ENCODE results near the gene NBAS. TPM values are rescaled to one million over a fixed set of nuclear protein-coding genes. Genes with fewer than 3 reads are reported as not detected.

Gene NBAS
- total RNA-seq, 1 experiment from 2014 or later: 32.5 TPM

DNA sequence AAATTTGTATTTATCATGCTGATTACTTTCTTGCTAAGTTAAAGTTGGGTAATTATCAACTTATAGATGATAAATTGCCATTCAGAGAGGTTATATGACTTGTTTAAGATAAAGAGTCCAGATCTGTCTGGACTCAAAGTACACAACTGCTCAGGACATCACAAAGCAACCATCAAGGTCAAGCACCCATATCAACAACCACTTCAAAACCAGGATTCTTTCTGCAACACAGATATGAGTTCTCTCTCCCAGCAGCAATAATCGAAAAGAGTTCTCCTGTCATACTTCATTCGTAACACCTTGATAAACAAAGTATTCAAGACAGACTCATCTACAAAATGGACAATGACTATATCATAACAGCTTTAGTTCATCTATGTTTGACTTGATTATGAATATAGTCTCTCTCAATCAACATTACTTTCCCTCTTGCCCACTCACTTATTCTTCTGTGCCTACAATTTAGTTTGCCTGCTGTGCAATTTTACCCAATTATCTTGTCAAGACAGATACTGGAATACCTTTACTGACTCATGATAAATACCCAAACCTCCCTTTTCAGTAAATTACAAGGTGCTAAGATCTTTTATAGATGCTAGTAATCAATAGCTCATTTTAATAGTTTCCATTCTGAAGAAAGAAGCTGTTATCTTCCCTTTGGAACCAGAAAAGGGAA lies 281.8 kb downstream of the NBAS start:
- Mint-ChIP-seq H3K36me3 (ENCODE audit: insufficient read depth in 1 of 3, low read depth in 3 of 3) (peaks cover 2 to 5% (median 2%) of the 10 kb centered on the region in 3 experiments; a peak in 6 of 7 replicates), H3K9me3 (no peaks in the 10 kb centered on the region), H3K4me1 (peaks cover 0 to 2% of the 10 kb centered on the region in 2 experiments; a peak in 1 of 4 replicates), H3K4me3 (no peak overlapping the region), H3K27ac (no peak overlapping the region), H3K27me3 (ENCODE audit: low read depth) (no peaks in the 10 kb centered on the region)
- H3K4me1 ChIP-seq (ENCODE audit: insufficient read depth, low read length): no peaks in the 10 kb centered on the region
- no peak overlapping the region for H3K18ac ChIP-seq (ENCODE audit: insufficient read length, low read depth, low read length)
- H3K9ac ChIP-seq (ENCODE audit: extremely low read depth, insufficient read length, low read length): no peak overlapping the region
- no peaks in the 10 kb centered on the region for H4K20me1 ChIP-seq (ENCODE audit: control insufficient read depth, insufficient read depth, insufficient read length)
- no peak overlapping the region for H2AK5ac ChIP-seq (ENCODE audit: insufficient read length, low read length)
- H3K79me1 ChIP-seq (ENCODE audit: insufficient read depth, low read depth, low read length, poor library complexity, severe bottlenecking): no peaks in the 10 kb centered on the region
- no CpG with 5 or more reads among the region's 2 CpGs for WGBS (ENCODE audit: extremely low coverage, insufficient read length, low lambda C conversion rate)
- no peak overlapping the region for H2BK15ac ChIP-seq (ENCODE audit: low read depth, low read length)
- H3K27me3 ChIP-seq (ENCODE audit: insufficient read depth, low read length): no peaks in the 10 kb centered on the region
- no peak overlapping the region for H3K4me2 ChIP-seq (ENCODE audit: insufficient read depth, insufficient read length, low read length)
- H3K4ac ChIP-seq (ENCODE audit: low read depth, low read length): no peak overlapping the region
- no peaks in the 10 kb centered on the region for H3K23me2 ChIP-seq (ENCODE audit: insufficient read length, low read depth, low read length, poor library complexity, severe bottlenecking)
- no peak overlapping the region for H3K56ac ChIP-seq (ENCODE audit: insufficient read length, low read depth, low read length)
- no peak overlapping the region for H3K14ac ChIP-seq (ENCODE audit: insufficient read depth, low read length)
- no peak overlapping the region for H3K23ac ChIP-seq (ENCODE audit: insufficient read length, low read depth, low read length)
- H3K9me3 ChIP-seq (ENCODE audit: control insufficient read depth, low read depth, low read length): no peaks in the 10 kb centered on the region
- no peak overlapping the region for H3K27ac ChIP-seq (ENCODE audit: insufficient read length, low read depth, low read length)
- H4K8ac ChIP-seq (replicated peaks; ENCODE audit: insufficient read length, low read depth, low read length): no peak overlapping the region
- TF ChIP-seq, protein P1, sequence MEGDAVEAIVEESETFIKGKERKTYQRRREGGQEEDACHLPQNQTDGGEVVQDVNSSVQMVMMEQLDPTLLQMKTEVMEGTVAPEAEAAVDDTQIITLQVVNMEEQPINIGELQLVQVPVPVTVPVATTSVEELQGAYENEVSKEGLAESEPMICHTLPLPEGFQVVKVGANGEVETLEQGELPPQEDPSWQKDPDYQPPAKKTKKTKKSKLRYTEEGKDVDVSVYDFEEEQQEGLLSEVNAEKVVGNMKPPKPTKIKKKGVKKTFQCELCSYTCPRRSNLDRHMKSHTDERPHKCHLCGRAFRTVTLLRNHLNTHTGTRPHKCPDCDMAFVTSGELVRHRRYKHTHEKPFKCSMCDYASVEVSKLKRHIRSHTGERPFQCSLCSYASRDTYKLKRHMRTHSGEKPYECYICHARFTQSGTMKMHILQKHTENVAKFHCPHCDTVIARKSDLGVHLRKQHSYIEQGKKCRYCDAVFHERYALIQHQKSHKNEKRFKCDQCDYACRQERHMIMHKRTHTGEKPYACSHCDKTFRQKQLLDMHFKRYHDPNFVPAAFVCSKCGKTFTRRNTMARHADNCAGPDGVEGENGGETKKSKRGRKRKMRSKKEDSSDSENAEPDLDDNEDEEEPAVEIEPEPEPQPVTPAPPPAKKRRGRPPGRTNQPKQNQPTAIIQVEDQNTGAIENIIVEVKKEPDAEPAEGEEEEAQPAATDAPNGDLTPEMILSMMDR (conservative IDR thresholded peaks at IDR 0.05): no peak
- no peak overlapping the region for H2BK20ac ChIP-seq (ENCODE audit: low read depth, low read length, poor library complexity, severe bottlenecking)
- no peaks in the 10 kb centered on the region for H3K79me2 ChIP-seq (ENCODE audit: insufficient read depth, low read length)
- no peak overlapping the region for H3T11ph ChIP-seq (ENCODE audit: low read length)
- no peak overlapping the region for H2BK5ac ChIP-seq (ENCODE audit: insufficient read length, low read length)
- no peak overlapping the region for H4K91ac ChIP-seq (ENCODE audit: insufficient read length, low read depth, low read length)
- H4K5ac ChIP-seq (ENCODE audit: insufficient read length, low read depth, low read length): no peak overlapping the region
- H2BK120ac ChIP-seq (ENCODE audit: low read depth, low read length, poor library complexity, severe bottlenecking): no peak overlapping the region
- H2AFZ ChIP-seq (ENCODE audit: low read length): no peak overlapping the region
- H2BK12ac ChIP-seq (ENCODE audit: insufficient read length, low read depth, low read length): no peak overlapping the region
- DNase-seq: no peak
